ENCODE results near the gene AJUBA. TPM values are rescaled to one million over a fixed set of nuclear protein-coding genes. Genes with fewer than 3 reads are reported as not detected.

Gene AJUBA
- total and polyA plus RNA-seq, 2 of the 8 experiments (the other 6 are each of a cell fraction or from before 2014, with no cell fraction given): 33.1 to 46.0 TPM

DNA sequence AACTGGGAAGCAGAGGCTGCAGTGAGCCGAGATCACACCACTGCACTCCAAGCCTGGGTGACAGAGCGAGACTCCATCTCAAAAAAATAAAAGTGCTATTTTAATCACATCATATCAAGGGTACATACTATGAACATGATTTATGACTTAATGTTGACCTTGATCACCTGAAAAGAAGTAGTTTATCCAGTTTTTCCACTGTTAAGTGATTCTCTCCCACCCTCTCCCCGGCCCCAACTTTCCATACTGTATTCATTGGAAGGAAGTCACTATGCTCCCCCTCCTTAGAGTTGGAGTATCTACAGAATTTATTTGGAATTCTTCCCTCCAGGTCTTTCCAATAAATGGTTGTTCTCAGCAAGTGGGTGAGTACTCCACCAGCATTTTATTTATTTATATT is 50.2 kb downstream of the AJUBA start (continued):
- TF ChIP-seq, protein P1, sequence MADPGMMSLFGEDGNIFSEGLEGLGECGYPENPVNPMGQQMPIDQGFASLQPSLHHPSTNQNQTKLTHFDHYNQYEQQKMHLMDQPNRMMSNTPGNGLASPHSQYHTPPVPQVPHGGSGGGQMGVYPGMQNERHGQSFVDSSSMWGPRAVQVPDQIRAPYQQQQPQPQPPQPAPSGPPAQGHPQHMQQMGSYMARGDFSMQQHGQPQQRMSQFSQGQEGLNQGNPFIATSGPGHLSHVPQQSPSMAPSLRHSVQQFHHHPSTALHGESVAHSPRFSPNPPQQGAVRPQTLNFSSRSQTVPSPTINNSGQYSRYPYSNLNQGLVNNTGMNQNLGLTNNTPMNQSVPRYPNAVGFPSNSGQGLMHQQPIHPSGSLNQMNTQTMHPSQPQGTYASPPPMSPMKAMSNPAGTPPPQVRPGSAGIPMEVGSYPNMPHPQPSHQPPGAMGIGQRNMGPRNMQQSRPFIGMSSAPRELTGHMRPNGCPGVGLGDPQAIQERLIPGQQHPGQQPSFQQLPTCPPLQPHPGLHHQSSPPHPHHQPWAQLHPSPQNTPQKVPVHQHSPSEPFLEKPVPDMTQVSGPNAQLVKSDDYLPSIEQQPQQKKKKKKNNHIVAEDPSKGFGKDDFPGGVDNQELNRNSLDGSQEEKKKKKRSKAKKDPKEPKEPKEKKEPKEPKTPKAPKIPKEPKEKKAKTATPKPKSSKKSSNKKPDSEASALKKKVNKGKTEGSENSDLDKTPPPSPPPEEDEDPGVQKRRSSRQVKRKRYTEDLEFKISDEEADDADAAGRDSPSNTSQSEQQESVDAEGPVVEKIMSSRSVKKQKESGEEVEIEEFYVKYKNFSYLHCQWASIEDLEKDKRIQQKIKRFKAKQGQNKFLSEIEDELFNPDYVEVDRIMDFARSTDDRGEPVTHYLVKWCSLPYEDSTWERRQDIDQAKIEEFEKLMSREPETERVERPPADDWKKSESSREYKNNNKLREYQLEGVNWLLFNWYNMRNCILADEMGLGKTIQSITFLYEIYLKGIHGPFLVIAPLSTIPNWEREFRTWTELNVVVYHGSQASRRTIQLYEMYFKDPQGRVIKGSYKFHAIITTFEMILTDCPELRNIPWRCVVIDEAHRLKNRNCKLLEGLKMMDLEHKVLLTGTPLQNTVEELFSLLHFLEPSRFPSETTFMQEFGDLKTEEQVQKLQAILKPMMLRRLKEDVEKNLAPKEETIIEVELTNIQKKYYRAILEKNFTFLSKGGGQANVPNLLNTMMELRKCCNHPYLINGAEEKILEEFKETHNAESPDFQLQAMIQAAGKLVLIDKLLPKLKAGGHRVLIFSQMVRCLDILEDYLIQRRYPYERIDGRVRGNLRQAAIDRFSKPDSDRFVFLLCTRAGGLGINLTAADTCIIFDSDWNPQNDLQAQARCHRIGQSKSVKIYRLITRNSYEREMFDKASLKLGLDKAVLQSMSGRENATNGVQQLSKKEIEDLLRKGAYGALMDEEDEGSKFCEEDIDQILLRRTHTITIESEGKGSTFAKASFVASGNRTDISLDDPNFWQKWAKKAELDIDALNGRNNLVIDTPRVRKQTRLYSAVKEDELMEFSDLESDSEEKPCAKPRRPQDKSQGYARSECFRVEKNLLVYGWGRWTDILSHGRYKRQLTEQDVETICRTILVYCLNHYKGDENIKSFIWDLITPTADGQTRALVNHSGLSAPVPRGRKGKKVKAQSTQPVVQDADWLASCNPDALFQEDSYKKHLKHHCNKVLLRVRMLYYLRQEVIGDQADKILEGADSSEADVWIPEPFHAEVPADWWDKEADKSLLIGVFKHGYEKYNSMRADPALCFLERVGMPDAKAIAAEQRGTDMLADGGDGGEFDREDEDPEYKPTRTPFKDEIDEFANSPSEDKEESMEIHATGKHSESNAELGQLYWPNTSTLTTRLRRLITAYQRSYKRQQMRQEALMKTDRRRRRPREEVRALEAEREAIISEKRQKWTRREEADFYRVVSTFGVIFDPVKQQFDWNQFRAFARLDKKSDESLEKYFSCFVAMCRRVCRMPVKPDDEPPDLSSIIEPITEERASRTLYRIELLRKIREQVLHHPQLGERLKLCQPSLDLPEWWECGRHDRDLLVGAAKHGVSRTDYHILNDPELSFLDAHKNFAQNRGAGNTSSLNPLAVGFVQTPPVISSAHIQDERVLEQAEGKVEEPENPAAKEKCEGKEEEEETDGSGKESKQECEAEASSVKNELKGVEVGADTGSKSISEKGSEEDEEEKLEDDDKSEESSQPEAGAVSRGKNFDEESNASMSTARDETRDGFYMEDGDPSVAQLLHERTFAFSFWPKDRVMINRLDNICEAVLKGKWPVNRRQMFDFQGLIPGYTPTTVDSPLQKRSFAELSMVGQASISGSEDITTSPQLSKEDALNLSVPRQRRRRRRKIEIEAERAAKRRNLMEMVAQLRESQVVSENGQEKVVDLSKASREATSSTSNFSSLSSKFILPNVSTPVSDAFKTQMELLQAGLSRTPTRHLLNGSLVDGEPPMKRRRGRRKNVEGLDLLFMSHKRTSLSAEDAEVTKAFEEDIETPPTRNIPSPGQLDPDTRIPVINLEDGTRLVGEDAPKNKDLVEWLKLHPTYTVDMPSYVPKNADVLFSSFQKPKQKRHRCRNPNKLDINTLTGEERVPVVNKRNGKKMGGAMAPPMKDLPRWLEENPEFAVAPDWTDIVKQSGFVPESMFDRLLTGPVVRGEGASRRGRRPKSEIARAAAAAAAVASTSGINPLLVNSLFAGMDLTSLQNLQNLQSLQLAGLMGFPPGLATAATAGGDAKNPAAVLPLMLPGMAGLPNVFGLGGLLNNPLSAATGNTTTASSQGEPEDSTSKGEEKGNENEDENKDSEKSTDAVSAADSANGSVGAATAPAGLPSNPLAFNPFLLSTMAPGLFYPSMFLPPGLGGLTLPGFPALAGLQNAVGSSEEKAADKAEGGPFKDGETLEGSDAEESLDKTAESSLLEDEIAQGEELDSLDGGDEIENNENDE (IDR thresholded peaks at IDR 0.05; ENCODE audit: insufficient replicate concordance, low read length): no peak
- TF ChIP-seq KDM4A (IDR thresholded peaks at IDR 0.05; ENCODE audit: low read depth, low read length, severe bottlenecking) (no peak), GTF2F1 (IDR thresholded peaks at IDR 0.05; ENCODE audit: borderline replicate concordance, low read depth, low read length) (no peak), TCF12 (IDR thresholded peaks at IDR 0.05; ENCODE audit: low read depth, low read length) (no peak), SP1 (IDR thresholded peaks at IDR 0.05; ENCODE audit: low read depth, low read length) (no peak), SIN3A (conservative IDR thresholded peaks at IDR 0.05 in 1 of 2, IDR thresholded peaks at IDR 0.05 in 1 of 2; ENCODE audit: low read depth in 1 of 2, low read length in 2 of 2) (no peak), ASH2L (IDR thresholded peaks at IDR 0.05; ENCODE audit: low read length) (no peak), GABPA (IDR thresholded peaks at IDR 0.05; ENCODE audit: borderline replicate concordance, insufficient read depth, low read length) (no peak), SIRT6 (IDR thresholded peaks at IDR 0.05; ENCODE audit: low read length) (no peak), RXRA (IDR thresholded peaks at IDR 0.05; ENCODE audit: insufficient read depth, low read depth, low read length) (no peak)
- TF ChIP-seq, protein P2, sequence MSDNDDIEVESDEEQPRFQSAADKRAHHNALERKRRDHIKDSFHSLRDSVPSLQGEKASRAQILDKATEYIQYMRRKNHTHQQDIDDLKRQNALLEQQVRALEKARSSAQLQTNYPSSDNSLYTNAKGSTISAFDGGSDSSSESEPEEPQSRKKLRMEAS (IDR thresholded peaks at IDR 0.05): no peak
